Stimulated activated CD4-positive, alpha-beta T cell treated with anti-CD3 and anti-CD28 coated beads, Interleukin-1b, Interleukin-23, amount 100 ng/mL, for 1 hour (primary cell): ENCODE measurements around the gene MIR17HG.
"Not testable (repeated sequence)": the region's sequence is repeated elsewhere in the genome, so short reads cannot be mapped to it uniquely, and the experiment has no call there.

Experiments used
- DNase-seq, 2 donors: peaks; one replicate each; pipeline ENCODE4 v3.0.0-alpha.2; 2020; ENCODE audit warnings: low read depth in 2 of 2

The MIR17HG gene

DNA sequence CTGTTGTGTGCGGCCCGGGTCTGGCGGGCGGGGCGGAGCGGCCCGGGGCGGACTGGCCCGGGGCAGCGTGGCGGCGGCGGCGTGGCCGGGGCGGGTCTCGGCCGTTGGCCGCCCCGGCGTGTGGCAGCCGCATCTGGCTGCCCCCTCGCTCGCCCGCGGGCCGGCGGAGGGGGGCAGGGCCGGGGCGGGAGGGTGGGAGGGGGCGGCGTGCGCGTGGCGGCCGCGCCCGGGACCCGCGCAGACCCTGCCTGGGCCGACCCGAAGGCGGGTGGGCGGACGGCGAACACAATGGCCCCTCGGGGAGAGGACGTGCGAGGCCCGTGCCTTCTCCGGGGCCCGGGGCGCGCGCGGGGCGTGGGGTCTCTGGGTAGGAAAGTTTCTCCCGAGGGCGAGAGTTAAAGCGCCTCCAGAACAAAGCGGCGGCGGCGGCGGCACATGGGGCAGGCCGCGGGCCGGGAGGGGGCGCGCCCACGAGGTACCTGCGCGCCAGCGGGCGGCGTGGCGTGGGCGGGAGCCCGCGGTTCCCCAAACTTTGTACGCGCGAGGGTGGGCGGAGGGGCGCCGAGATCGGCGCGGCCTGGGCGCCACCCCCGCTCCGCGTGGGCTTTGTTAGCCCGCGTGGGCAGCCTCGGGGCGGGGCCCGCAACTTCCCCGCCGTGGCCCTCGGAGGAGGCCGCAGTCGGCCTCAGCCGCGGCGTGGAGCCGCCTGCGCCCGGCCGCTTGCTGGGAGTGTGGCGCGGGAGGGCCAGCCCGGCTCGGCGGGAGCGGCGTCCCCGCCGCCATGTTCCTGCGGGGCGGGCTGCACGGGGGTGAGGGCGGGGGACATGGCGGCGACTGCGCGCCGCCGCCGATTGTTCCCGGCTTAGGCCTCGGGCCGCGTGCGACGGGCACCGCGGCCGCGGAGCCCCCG is 764 bp downstream of the MIR17HG start:
- peak; percentile 34 to 66 for DNase-seq

DNA sequence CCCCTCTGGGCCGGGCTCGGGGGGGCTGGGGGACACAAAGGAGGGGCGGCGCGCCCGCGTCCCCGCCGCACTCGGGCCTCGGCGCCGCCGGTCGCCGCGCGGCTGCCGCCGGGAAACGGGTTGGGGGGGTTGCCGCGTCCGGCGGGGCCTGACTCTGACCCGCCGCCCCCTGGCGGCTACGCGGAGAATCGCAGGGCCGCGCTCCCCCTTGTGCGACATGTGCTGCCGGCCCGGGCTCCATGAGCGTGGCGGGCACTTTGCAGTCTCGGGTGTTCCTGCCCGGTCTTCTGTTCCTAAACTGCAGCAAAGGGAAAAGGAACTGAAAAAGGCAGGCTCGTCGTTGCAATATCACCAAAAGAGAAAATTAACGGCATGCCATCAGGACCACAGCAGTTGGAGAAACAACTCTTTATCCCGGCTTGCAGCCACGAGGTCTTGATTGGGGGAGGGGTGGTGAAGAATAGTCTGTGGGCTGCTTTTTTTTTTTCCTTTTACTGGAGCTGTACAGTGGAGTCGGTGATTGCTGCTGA is 1.5 kb downstream of the MIR17HG start:
- peak; percentile 82 to 93 for DNase-seq

- no peak for DNase-seq
Measured at GRCh38 chr13:91349992-91350911, 2.8 kb downstream of the MIR17HG start.

DNA sequence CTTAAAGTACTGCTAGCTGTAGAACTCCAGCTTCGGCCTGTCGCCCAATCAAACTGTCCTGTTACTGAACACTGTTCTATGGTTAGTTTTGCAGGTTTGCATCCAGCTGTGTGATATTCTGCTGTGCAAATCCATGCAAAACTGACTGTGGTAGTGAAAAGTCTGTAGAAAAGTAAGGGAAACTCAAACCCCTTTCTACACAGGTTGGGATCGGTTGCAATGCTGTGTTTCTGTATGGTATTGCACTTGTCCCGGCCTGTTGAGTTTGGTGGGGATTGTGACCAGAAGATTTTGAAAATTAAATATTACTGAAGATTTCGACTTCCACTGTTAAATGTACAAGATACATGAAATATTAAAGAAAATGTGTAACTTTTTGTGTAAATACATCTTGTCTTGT is 3.6 kb downstream of the MIR17HG start:
- no peak for DNase-seq

DNA sequence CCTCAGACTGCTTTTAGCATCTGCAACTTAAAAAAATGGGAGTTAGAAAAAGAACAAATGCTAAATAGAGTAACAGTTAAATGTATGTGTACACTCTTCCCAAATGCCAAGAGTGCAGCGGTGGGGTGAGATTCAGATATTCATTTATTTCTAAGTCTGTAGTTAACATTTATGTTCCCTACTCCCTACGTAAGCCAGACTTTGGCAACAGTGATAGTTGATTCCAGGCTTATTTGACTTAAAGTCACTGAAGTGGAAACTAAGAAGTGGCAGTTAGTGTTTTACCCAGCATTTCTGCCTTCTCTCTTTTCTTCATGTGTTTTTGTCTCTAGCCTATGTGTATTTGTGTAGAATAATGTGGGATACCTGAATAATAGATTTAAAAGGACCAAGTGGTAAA is 4.5 kb downstream of the MIR17HG start:
- DNase-seq: no peak

DNA sequence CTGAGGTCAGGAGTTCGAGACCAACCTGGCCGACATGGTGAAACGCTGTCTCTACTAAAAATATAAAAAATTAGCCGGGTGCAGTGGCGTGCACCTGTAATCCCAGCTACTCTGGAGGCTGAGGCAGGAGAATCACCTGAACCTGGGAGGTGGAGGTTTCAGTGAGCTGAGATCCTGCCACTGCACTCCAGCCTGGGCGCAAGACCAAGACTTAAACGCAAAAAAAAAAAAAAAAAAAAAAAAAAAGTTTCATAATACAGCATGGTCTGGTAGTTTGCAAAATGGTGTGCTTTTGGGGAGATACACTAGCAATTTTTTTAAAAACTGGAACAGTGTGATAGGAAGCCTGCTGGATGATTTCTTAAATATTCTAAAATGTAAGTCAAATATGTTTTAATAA is 5.4 kb downstream of the MIR17HG start:
- not testable (repeated sequence) for DNase-seq

- DNase-seq: no peak
Measured at GRCh38 chr13:91353494-91353893, 6.0 kb downstream of the MIR17HG start.

DNA sequence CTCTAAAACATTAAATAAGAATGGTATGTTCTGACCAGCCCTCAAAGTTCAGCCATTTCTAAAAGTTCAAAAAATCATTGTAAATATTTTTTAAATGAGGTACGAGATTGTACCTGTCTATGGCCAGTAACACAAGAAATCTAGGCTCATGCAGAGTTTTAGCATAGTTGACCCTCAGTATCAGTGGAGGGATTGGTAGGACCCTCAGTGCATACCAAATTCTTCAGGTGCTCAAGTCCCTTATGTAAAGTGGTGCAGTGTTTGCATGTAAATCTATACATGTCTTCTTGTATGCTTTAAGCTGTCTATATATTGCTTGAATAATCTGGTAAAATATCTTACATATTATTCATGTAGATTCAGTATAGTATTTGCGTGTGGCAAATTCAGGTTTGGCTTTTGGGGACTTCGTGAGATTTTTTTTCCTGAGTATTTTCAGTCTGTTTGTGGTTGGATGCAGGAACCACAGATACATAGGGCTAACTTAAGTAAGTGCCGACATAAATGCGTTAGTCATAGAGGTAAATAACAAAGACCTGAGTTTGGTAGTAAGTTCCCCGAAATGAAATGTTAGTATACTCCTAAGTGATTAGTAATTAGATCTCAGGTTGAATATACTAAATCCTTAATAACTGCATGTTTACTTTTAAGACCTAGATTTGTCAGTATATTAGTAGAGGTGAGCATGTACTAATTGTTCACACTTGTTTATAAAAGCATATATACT is 7.8 kb downstream of the MIR17HG start:
- no peak for DNase-seq

DNA sequence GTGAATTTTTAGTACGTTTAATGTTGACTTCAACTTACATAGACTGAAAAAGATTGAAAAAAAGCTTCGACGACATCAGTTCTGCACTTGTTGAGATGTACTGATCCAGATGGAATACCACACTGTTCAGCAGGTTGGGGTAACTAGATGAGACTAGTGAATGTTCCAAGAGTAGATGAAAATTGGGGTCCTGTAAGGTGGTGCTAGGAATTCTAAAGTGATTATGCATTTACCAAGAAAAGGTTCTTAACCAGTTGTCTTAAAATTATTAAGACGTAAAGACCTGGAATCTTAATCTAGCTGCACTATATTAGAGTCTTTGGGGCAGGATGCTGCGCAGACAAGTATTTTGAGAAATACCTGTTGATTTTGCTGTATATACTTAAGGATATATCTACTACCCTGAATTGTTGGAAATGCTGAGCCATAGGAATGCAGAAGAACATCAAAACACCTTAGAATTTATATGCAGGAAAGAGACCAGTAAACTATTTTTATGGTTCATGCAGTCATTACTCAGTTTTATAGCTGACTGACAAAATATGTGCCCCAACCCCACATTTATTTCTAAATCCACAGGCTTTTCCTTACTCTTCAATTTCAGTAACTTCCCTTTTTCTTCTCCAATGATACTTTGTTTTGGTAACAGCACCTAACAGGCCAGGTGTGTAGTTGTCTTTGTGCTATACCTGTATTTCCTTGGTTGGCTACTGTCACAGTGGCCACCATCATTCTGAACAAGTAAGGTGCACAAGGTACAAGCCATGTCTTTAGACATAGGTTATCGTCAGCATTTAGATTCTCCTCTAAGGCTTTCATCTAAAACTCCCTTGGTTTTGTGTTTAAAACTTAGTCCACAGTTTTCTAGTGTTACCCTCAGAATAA is 8.6 kb downstream of the MIR17HG start:
- DNase-seq: no peak

DNA sequence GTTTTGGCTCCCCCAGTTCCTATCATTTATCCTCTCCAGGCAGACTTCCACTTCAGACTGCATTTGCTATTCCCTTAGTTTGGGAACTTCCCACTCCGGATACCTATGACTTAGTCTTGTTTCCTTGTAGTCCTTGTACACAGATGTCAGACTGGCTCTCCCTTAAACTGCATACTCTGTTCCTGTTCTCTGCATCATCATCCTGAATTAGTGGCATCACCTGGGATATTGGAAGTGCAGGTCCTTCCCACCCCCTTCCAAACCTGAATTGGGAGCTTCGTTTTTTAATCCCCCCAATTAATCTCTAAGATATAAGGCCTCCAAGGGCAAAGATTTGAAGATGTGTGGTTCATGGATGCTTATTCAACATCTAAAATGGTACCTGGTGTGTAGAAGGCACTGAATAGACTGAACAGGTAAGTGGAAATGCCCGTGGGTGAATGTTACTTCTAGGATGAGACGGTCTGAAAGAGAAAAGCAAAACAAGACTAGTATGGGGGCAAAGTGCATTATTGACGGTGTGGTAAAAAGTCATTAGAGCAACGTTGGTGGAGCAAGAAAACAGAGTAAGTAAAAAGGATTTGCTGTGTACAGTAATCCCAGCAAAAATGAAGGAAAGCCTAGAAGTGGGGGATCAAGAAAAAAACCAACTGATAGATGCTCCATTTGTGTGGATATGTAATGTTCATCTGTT is 9.6 kb downstream of the MIR17HG start:
- DNase-seq: no peak

GRCh38 chr13:91357613-91358386 is 10.3 kb downstream of the MIR17HG start:
- DNase-seq: no peak

- no peak for DNase-seq
Measured at GRCh38 chr13:91358387-91358782, 10.9 kb downstream of the MIR17HG start.

GRCh38 chr13:91359111-91359510 is 11.6 kb downstream of the MIR17HG start:
- no peak for DNase-seq

DNA sequence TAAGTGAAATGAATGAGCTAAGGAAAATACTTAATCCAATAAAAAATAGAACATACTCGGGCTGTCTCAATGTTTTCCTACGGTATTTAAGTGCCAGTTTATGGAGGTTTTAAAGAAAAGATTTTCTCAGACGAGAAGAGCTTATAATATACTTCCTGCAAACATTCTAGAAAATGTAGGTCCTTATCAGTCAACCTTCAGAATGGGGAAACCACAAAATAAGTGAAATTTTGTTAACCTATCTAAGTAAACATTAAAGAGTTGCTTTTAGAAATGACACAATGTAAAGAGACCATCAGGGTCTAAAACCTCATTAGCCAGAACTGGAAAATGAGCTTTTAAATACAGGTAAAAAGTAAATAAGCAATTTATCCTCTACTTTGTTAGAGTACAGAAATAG is 12.1 kb downstream of the MIR17HG start:
- no peak for DNase-seq

- no peak for DNase-seq
Measured at GRCh38 chr13:91360246-91360751, 12.8 kb downstream of the MIR17HG start.

GRCh38 chr13:91361755-91362271 is 14.3 kb downstream of the MIR17HG start:
- DNase-seq: no peak

DNA sequence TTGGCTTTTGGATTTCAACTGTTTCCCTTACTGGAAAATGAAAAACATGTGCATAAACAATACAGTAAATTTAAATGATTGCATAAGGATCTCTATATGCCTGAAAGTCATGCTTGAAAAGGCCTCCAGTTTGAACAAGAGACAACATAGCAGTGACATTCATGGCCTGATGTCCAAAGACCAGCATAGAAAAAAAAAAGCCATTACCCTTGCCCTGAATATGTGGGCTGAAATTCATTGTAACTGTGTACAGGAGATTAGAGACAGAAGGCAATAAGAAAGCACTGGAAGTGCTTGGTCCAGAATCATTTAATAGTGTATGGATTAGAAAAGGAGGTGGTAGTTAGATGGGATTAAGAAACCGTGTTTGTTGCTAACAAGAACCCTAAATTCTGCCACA is 15.4 kb downstream of the MIR17HG start:
- no peak for DNase-seq

DNA sequence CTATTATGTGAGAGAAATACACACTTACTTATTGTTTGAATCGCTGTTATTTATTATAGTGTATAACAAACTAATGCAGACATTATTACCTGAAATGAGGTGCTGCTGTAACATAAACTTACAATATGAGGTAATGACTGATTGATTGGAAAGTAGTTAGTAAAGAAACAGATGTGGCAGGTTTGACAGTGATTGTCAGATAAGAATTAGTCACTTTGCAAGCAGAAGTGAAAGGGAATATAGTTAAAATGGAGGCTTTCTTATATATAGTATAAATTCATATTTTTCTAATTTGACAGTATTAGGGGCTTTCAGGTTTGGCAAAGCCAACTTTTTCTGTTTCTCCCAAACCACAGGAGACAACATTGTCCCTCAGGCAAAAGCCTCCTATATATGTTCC is 20.6 kb downstream of the MIR17HG start:
- no peak for DNase-seq
